Measurements from ENCODE around the gene HOXB8.

Gene HOXB8

GRCh38 chr17:48567209-48567608 lies 47.9 kb downstream of the HOXB8 start:
- no peak for DNase-seq

- DNase-seq: no peak
Observed at GRCh38 chr17:48566717-48567116, 48.4 kb downstream of the HOXB8 start.

- no peak for DNase-seq
Observed at GRCh38 chr17:48565925-48566710, 49.0 kb downstream of the HOXB8 start.

- DNase-seq: peak in 1 of 2 experiments; percentile 74
Observed at GRCh38 chr17:48565022-48565554, 50.0 kb downstream of the HOXB8 start.

GRCh38 chr17:48564188-48565021 lies 50.7 kb downstream of the HOXB8 start:
- DNase-seq: no peak

GRCh38 chr17:48563867-48564187 lies 51.3 kb downstream of the HOXB8 start:
- DNase-seq: no peak

- DNase-seq: no peak
Observed at GRCh38 chr17:48563385-48563838, 51.7 kb downstream of the HOXB8 start.

- no peak for DNase-seq
Observed at GRCh38 chr17:48562934-48563333, 52.2 kb downstream of the HOXB8 start.

Data from NCI-H187 (cell line).